Activated CD4-positive, alpha-beta T cell treated with anti-CD3 and anti-CD28 coated beads, Interleukin-2, amount 50 U/mL, for 24 hours (primary cell): ENCODE results near the gene RASL10B.
"Not testable (repeated sequence)": the region's sequence is repeated elsewhere in the genome, so short reads cannot be mapped to it uniquely, and the experiment has no call there.

ENCODE experiments used
- DNase-seq, 2 donors: peaks; one replicate each; pipeline ENCODE4 v3.0.0-alpha.2; 2020; ENCODE audit warnings: low read depth in 1 of 2, low spot score in 1 of 2

Gene RASL10B

GRCh38 chr17:35731239-35731916 is at the start of gene RASL10B:
Gene RASL10B (plus strand): TSS chr17:35731639. CDS start chr17:35735185, 3,546 bp downstream.
- peak in 1 of 2 donors; percentile 19 for DNase-seq

DNA sequence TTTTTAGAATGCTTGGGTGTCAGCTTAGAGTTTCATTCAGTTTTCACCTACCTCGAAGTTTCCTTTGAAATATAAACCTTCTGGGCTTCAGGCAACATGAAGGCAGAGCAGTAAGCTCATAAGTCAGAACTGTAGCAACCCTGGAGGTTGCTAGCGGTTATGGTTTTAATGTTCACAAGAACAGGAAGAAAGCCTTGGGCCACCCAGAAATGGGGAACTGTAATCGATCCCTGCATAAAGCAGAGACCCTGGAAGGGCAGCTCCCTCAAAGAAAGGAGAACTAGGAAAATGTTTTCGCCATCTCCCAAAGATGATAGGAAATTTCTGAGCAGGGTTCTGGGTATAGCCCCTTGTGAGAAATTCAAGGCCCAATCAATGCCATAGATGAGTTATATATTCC is 47.8 kb upstream of the RASL10B start:
- no peak for DNase-seq

GRCh38 chr17:35684055-35684802 is 47.2 kb upstream of the RASL10B start:
- DNase-seq: no peak

- DNase-seq: no peak
Measured at GRCh38 chr17:35692512-35693210, 38.8 kb upstream of the RASL10B start.

DNA sequence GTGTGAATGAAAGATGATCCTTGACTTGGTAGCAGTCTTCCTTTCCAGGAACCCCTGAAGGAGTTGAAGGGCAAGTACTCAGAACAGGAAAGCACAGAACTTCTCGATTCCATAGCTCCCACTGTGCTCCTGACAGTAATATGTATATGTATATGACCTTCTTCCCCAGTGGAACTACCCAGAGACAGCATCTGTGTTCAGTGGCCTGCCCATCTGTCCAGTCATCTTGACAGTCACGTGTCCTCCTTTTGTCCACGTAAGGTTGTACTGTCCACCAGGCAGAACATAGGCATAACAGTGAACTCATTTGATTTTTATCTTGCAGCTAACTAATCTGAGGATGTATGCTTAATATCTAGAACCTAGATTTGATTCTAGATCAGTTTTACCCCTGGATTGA is 37.8 kb upstream of the RASL10B start:
- no peak for DNase-seq

GRCh38 chr17:35694906-35695305 is 36.5 kb upstream of the RASL10B start:
- no peak for DNase-seq

DNA sequence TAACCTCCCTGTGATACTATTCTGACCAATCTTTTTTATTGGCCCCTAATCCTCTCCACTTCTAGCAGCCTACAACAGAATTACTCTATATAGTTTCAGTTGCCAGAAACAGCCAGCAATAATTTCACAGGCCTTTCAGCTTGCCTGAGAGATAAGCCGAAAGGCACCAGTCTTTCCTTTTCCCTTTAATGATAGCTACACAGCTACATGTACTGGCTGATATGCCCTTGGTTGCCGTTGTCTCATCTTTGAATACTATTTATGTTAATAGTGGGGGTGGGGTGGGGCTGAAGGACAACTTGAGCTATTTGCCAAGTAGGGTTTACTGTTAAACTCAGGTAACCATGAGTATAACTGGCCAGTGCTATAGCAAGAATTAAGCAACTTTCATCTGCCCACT is 35.8 kb upstream of the RASL10B start:
- DNase-seq: no peak

DNA sequence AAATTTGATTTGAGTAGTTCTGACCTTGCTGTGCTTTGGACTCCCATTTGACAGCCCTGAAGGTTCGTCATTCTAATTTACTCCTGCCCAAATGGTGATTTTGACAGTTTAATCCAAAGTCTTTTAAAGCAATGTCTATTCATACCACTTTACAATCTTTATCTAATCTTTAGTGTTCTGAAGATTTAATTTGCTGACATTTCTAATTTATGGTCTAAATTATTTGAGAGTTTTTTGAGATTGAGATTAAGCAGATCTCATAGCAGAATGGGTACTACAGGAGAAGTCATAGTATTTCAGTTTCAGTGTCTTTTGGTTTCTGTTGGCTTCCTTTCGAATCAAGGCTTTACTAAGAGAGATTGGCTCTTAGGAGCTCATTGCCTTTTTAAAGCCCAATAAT is 32.6 kb upstream of the RASL10B start:
- DNase-seq: no peak

DNA sequence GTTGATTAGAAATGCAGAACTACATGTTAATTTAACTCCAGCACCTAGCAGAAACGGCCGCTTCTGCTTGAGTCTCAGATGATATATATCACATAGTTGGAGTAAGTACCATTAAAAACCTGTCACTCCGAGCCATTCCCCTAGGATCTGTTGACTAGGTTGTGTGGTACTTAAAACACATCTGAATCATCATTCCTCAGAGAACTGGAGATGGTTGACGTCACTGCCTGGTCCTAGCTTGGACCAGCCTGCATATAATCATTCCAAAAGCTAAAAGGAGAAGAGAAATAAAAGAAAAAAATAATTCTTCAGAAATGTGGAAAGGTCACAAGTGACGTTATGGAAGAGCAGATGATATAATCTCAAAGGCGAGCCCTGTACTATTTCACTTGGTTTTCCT is 31.3 kb upstream of the RASL10B start:
- DNase-seq: no peak

GRCh38 chr17:35701491-35701890 is 29.9 kb upstream of the RASL10B start:
- DNase-seq: no peak

DNA sequence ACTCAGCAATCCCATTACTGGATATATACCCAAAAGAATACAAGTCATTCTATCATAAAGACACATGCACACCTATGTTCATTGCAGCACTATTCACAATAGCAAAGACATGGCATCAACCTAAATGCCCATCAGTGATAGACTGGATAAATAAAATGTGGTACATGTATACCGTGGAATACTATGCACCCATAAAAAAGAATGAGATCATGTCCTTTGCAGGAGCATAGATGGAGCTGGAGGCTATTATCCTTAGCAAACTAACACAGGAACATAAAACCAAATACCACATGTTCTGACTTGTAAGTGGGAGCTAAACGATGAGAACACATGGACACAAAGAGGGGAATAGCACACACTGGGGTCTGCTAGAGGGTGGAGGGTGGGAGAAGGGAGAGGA is 28.1 kb upstream of the RASL10B start:
- not testable (repeated sequence) for DNase-seq

DNA sequence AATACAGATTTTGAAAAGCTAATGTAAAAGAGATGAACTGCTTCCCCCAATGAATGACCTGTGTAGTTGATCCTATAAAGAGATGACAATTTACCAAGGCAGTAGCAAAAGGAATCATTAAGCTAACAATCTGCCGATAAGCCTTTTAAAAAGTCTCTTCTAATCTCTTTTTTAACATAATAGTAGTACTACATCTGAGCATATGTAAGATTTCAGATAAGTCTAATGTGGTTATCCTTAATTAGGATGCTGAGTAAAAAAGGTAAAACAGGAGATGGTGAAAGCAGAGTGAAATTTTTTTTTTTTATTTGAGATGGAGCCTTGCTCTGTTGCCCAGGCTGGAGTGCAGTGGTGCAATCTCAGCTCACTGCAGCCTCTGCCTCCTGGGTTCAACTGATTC is 26.2 kb upstream of the RASL10B start:
- no peak for DNase-seq

- no peak for DNase-seq
Measured at GRCh38 chr17:35705705-35706104, 25.7 kb upstream of the RASL10B start.

DNA sequence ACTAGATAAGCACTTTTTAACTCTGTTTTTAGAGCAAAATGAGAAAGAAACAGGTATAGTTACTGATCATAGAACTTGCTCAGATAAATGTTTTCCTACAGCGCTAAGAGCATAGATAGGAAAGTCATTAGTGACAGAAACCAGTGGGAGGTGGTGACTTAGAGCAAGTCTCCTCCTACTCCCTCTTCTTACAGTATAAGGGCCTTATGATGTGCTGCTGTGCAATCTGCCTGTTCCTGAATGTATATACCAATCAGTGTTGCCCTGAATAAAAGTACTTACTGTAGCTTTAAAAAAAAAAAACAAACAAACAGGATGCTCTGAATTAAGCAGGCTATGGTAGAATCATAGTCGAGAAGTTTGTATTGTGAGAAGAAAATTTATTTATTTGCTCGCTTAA is 23.3 kb upstream of the RASL10B start:
- DNase-seq: no peak

GRCh38 chr17:35708951-35709350 is 22.5 kb upstream of the RASL10B start:
- DNase-seq: no peak

GRCh38 chr17:35709874-35710273 is 21.6 kb upstream of the RASL10B start:
- no peak for DNase-seq

DNA sequence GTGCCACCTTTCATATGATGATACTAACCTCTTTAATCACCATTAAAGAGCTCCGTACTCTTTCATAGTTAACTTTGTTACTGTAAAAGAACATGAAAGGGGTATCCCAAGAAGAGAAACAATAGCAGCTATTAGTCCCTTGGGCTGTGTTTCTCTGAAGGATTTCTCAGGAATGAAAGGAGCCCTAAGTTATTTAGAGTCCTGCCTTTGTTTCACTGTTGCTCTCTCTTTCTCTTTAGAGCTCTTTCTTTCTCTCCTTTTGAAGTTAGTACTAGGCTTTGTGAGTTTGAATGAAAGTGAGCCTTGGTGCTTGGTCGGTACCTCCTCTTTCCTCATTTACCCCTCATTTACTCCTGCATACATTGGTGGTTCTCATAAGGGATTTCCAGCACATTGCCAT is 20.5 kb upstream of the RASL10B start:
- DNase-seq: no peak

DNA sequence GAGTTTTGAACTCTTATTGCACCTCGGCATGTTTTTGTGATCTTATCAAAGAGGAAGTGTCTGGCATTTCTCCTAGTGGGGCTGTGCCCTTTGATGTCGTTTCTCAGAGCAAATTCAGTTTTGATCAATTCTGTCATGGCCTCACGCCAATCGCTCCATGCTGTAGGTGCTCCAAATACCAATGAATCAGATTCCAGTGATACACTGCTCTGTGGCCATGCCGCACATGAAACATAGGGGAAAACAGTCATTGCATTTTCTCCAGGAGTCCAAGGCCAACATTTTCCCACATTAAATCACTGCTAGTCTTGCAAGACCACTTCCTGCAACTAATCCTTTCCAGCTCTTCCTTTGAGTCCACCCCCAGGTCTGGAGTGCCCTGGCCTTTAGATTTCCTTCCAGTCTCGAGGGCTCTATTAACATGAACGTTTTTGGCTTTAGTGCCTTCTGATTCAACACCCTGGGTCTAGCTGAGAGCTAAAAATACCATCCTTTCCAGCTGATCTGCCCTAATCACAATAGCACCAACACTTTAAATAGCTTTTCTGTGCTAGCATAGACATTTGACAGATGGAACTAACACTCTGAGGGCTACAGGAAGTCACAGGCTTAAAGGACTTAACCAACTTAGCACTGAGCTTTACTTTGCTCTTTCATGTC is 18.2 kb upstream of the RASL10B start:
- DNase-seq: no peak

GRCh38 chr17:35714988-35715387 is 16.5 kb upstream of the RASL10B start:
- DNase-seq: no peak

- DNase-seq: no peak
Measured at GRCh38 chr17:35715416-35715815, 16.0 kb upstream of the RASL10B start.

- DNase-seq: no peak
Measured at GRCh38 chr17:35716173-35716572, 15.3 kb upstream of the RASL10B start.
